ENCODE results near the gene ABCC12. TPM values are rescaled to one million over a fixed set of nuclear protein-coding genes. Genes with fewer than 3 reads are reported as not detected.

Gene ABCC12
- total RNA-seq, 1 donor from 2014 or later: 0.06 TPM

DNA sequence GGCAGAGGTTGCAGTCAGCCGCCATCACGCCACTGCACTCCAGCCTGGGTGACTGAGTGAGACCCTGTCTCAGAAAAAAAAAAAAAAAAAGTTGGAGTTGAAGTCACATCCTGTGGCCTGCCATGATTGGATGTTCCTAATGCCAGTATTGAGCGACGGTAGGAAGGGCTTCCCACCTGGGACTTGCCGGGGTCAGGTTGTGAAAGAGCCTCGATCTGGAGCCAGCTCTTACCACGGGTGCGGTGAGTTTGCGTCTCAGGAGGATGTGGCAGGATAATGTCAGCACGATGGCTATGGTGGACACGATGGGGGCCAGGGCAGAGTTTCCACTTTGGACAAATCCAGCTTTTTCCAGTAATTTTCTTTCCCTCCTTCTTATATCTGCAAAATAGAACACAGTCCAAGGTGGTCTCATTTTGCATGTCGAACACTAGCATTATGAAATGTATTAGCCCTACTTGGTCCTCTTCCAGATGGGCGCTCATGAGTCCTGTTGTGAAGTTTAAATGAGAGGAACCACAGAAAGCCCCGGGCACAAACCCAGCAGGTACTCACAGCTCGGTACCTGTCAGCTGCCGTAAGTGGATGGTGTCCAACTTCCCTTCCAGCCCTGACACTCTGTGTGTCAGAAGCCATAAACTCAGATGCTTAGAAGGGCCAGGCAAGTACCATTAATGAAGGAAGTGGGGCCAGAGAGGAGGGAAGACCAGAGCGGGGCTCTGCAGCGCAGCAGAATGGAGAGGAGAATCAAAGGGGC lies 22.2 kb downstream of the ABCC12 start:
- DNase-seq (ENCODE audit: low spot score): no peak
- TF ChIP-seq, protein P1, sequence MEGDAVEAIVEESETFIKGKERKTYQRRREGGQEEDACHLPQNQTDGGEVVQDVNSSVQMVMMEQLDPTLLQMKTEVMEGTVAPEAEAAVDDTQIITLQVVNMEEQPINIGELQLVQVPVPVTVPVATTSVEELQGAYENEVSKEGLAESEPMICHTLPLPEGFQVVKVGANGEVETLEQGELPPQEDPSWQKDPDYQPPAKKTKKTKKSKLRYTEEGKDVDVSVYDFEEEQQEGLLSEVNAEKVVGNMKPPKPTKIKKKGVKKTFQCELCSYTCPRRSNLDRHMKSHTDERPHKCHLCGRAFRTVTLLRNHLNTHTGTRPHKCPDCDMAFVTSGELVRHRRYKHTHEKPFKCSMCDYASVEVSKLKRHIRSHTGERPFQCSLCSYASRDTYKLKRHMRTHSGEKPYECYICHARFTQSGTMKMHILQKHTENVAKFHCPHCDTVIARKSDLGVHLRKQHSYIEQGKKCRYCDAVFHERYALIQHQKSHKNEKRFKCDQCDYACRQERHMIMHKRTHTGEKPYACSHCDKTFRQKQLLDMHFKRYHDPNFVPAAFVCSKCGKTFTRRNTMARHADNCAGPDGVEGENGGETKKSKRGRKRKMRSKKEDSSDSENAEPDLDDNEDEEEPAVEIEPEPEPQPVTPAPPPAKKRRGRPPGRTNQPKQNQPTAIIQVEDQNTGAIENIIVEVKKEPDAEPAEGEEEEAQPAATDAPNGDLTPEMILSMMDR (IDR thresholded peaks at IDR 0.05): no peak
- no peak for TF ChIP-seq EZH2 (IDR thresholded peaks at IDR 0.05)
- TF ChIP-seq EZH2phosphoT487 (IDR thresholded peaks at IDR 0.05): no peak
- H3K27me3 Mint-ChIP-seq (ENCODE audit: insufficient read depth, low read depth): peaks cover 12% of the 10 kb centered on the region
- H3K36me3 Mint-ChIP-seq: no peaks in the 10 kb centered on the region
- H3K4me3 Mint-ChIP-seq: no peak overlapping the region
- Histone ChIP-seq H2AFZ (replicated peaks) (no peak overlapping the region), H3K36me3 (no peaks in the 10 kb centered on the region), H3K9me3 (ENCODE audit: low read depth) (no peaks in the 10 kb centered on the region), H3F3A (ENCODE audit: low read depth) (no peaks in the 10 kb centered on the region), H3K9ac (no peak overlapping the region), H3K27me3 (no peaks in the 10 kb centered on the region), H3K4me1 (peaks cover 6% of the 10 kb centered on the region), H4K20me1 (ENCODE audit: low read depth) (no peaks in the 10 kb centered on the region), H3K4me2 (no peak overlapping the region), H3K79me2 (ENCODE audit: low read depth) (no peaks in the 10 kb centered on the region), H3K27ac (no peak overlapping the region), H3K4me3 (no peak overlapping the region)
- no peak overlapping the region for H3K27ac Mint-ChIP-seq
- no peaks in the 10 kb centered on the region for H3K9me3 Mint-ChIP-seq
- H3K4me1 Mint-ChIP-seq: peaks cover 35% of the 10 kb centered on the region

DNA sequence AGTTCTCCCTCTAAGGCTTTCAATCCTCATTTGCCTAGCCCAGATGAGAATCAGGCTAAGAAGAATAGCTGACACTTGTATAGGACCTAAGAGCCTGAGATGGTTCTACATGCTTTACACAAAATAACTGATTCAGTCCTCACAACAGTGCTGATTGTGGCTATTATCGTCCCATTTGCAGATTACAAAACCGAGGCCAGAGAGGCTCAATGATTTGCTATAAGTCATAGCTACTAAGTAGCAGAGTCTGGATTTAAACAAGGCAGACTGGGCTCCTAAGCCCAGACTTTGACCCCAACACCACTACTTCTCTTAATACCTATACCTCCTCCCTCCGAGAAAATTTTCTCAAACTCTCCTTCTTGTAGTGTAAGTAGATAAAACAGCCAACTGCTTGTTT lies 23.1 kb downstream of the ABCC12 start:
- Mint-ChIP-seq H3K9me3 (no peaks in the 10 kb centered on the region), H3K4me1 (peaks cover 28% of the 10 kb centered on the region), H3K27me3 (ENCODE audit: insufficient read depth, low read depth) (peaks cover 16% of the 10 kb centered on the region), H3K27ac (no peak overlapping the region), H3K4me3 (no peak overlapping the region), H3K36me3 (no peaks in the 10 kb centered on the region)
- Histone ChIP-seq H3F3A (ENCODE audit: low read depth) (no peaks in the 10 kb centered on the region), H3K27me3 (no peaks in the 10 kb centered on the region), H3K4me3 (no peak overlapping the region), H3K9me3 (ENCODE audit: low read depth) (no peaks in the 10 kb centered on the region), H2AFZ (replicated peaks) (no peak overlapping the region), H3K9ac (no peak overlapping the region), H3K4me1 (peaks cover 6% of the 10 kb centered on the region), H3K79me2 (ENCODE audit: low read depth) (no peaks in the 10 kb centered on the region), H3K36me3 (no peaks in the 10 kb centered on the region), H3K27ac (no peak overlapping the region), H3K4me2 (no peak overlapping the region), H4K20me1 (ENCODE audit: low read depth) (no peaks in the 10 kb centered on the region)
- TF ChIP-seq, protein P1 (IDR thresholded peaks at IDR 0.05): no peak
- no peak for TF ChIP-seq EZH2 (IDR thresholded peaks at IDR 0.05)
- no peak for TF ChIP-seq EZH2phosphoT487 (IDR thresholded peaks at IDR 0.05)
- DNase-seq (ENCODE audit: low spot score): no peak

DNA sequence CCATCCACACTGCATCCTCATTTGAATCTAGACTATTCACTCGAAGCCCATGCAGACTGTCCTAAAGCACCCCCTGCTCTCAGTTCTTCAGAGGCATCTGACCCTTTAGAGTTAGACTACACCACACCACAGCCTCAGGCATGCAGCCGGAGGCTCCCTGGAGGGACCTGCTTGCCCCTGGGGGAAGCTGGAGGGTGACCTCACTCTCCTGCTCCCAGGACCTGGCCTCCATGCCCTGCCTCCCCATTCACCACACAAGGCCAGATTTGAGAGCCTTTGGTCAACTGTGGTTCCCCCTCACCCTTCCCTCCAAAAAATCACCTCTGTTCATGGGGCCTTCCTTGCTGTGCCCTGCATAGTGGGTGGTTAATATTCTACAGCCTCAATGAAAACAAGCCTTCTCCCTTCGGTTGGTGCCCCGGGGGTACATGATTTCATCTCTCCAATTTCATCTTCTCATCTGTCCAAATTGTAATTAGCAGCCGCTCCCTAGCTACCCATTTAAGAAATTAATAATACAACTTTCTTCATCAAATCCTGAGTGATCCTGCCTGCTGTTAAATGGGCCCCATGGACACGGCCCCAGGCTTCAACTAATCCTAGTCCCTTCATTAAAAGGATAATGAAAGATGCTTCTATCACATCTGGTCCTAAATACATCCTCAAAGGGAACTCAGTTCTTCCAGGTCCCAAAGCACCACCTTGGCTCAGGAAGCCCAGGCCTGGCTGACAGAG lies 24.4 kb downstream of the ABCC12 start:
- no peak overlapping the region for H3K27ac ChIP-seq
- Mint-ChIP-seq H3K36me3 (no peaks in the 10 kb centered on the region), H3K9me3 (no peaks in the 10 kb centered on the region), H3K4me1 (peaks cover 28% of the 10 kb centered on the region), H3K4me3 (no peak overlapping the region), H3K27ac (peak overlapping the region; percentile 58), H3K27me3 (ENCODE audit: insufficient read depth, low read depth) (peaks cover 16% of the 10 kb centered on the region)
- no peak overlapping the region for H2AFZ ChIP-seq (replicated peaks)
- peaks cover 6% of the 10 kb centered on the region for H3K4me1 ChIP-seq
- H3K9me3 ChIP-seq (ENCODE audit: low read depth): no peaks in the 10 kb centered on the region
- H3K79me2 ChIP-seq (ENCODE audit: low read depth): no peaks in the 10 kb centered on the region
- no peak overlapping the region for H3K9ac ChIP-seq
- TF ChIP-seq, protein P1 (IDR thresholded peaks at IDR 0.05): no peak
- H3K36me3 ChIP-seq: no peaks in the 10 kb centered on the region
- DNase-seq (ENCODE audit: low spot score): no peak
- no peaks in the 10 kb centered on the region for H3F3A ChIP-seq (ENCODE audit: low read depth)
- H3K27me3 ChIP-seq: no peaks in the 10 kb centered on the region
- no peaks in the 10 kb centered on the region for H4K20me1 ChIP-seq (ENCODE audit: low read depth)
- peak overlapping the region; percentile 14 for H3K4me2 ChIP-seq
- no peak overlapping the region for H3K4me3 ChIP-seq
